GM21390 (cell line): Measurements from ENCODE around the gene CDK2AP2.
"Not testable (repeated sequence)": the region's sequence is repeated elsewhere in the genome, so short reads cannot be mapped to it uniquely, and the experiment has no call there.

Experiments used
- ATAC-seq: cut with Tn5 transposase; IDR thresholded peaks from one replicate; pipeline ENCODE4 v1.9.1; 2021; ENCODE audit not compliant: unreplicated experiment

Gene CDK2AP2, protein sequence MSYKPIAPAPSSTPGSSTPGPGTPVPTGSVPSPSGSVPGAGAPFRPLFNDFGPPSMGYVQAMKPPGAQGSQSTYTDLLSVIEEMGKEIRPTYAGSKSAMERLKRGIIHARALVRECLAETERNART

DNA sequence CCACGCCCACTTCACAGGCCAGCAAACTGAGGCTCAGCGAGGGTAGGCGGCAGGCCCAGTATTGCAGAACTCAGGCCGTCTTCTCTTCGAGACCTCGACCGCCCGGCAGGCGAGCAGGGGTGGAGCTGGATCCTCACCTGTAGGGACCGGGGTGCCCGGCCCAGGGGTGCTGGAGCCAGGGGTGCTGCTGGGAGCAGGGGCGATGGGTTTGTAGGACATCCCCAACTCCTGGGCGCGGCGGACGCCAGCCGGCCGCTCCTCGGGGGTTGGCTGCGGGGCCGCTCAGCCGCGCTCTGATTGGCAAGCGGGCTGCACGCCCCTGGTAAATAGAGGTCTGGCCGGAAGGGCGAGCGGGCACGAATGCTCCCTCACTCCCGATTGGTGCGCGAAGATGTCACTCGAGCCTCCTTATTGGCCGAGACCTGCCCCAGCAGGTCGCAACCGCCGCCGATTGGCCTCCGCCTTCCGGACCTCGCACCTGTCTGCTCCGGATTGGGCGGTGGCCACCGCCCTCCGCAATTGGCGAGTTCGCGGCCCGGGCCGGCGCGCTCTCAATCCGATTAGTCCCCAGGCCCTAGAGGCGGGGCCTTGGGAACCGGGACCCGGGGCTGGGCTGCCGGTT lies at the start of gene CDK2AP2:
Gene CDK2AP2, minus strand, starts transcription at position 299 of the 622 bp plus-strand sequence. Its CDS starts 80 bp downstream, at position 219.
- peak; percentile 66 for ATAC-seq

DNA sequence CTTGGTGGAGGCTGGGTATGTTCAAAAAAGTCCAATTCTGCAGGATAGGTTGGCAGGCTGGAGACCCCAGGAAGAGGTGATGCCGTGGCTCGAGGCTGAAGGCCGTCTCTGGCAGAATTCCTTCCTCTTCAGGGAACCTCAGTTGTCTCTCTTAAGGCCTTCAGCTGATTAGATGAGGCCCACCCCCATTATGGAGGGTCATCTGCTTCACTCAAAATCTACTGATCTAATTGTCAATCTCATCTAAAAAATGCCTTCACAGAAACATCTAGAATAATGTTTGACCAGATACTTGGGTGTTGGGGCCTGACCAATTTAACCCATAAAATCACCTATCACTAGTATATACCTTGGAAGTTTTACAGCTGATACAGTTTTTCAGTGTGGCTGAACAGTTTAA lies 48.3 kb upstream of the CDK2AP2 start:
- ATAC-seq = no peak

DNA sequence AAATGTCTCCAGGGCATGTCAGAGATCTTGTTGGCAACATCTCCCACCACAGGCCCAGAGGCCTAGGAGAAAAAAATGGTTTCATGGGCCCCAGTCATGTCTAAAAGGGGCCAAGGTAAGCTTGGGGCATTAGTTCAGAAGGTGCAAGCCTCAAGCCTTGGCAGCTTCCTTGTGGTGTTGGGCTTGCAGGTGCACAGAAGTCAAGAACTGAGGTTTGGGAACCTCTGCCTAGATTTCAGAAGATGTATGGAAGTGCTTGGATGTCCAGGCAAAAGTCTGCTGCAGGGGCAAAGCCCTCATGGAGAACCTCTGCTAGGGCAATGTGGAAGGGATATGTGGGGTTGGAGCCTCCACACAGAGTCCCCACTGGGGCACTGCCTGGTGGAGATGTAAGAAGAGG lies 43.7 kb upstream of the CDK2AP2 start:
- ATAC-seq = not testable (repeated sequence)

DNA sequence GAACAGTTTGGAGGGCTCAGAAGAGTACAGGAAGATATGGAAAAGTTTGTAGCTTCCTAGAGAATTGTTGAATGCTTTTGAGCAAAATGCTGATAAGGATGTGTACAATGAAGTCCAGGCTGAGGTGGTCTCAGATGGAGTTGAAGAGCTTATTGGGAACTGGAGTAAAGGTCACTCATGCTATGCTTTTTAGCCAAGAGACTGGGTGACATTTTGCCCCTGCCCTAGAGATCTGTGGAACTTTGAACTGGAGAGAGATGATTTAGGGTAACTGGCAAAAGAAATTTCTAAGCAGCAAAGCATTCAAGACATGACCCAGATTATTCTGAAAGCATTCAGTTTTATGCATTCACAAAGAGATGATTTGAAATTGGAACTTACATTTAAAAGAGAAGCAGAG lies 43.2 kb upstream of the CDK2AP2 start:
- ATAC-seq = no peak

DNA sequence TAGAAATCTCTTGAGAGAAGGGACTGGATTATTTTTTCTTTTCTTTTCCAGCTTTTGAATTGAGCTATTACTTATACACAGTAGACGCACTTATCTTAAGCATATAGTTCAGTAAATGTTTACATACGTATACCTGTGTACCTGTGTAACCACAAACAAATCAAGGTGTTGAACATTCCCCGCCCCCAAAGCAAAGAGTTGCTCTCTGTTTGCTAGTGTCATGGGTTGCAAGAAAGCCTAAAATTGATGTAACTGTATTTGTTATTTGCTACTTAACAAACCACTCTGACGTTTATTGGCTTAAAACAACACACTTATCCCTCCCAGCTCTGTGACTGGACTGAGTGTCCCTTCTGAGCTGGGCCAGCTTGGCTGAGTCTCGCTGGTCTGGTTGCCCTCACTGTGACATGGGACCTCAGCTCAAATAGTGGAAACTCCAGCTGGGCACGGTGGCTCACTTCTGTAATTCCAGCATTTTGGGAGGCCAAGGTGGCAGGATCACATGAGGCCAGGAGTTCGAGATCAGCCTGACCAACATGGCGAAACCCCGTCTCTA lies 40.7 kb upstream of the CDK2AP2 start:
- ATAC-seq = no peak

DNA sequence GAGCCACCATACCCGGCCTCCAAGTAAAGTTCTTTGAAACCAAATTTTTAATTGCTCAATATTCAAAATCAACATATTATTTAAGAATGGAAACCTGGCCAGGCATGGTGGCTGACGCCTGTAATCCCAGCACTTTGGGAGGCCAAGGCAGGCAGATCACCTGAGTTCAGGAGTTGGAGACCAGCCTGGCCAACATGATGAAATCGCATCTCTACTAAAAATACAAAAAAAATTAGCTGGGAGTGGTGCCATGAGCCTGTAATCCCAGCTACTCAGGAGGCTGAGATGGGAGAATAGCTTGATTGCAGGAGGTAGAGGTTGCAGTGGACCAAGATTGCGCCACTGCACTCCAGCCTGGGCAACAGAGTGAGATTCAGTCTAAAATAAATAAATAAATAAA lies 40.1 kb upstream of the CDK2AP2 start:
- ATAC-seq = not testable (repeated sequence)

DNA sequence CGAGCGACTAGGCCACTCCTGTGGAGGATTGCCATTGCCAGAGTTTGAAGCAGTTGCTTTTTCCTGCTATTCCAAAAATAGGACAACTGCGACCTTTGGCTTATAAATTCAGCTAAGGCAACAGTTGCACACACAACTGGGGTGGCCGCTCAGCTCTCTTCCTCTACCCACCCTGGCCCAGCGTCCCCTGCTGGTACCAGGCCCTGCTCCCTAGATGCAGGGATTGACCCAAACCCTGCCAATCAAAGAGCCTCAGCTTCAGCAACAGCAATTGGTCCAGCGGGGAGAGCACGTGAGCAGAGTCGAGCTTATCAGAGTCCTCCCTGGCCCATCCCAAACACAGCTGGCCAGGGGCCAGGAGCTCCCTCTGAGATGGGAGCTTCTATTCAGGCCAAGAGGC lies 37.3 kb upstream of the CDK2AP2 start:
- no peak for ATAC-seq

DNA sequence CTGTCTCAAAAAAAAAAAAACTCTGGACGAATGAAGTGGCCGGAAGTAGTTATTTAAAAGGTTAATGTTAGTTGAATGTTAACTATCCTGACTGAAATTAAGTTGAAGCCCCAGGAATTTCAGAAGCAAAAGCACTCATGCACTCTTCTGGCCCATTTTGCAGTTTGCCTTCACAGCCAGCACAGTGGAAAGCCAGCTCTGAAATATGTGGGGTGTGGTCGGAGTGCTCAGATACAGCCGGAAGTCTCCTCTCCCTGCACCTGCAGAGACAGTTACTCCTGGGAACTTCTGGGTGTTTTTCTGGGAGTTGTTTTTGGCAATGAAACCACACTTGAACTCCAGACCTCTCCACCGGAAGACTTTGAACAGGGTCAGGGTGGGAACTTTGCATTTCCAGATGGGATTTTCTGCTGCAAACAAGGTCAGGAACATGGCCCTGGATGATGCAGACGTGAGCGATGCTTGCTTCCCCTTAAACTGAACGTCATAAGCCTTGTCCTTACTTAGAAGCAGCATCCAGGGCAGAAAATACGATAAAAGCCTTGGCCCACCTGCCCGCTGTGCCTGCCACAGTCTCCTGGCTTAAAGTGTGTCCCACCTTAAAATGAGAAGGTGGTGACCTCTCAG lies 36.8 kb upstream of the CDK2AP2 start:
- no peak for ATAC-seq

DNA sequence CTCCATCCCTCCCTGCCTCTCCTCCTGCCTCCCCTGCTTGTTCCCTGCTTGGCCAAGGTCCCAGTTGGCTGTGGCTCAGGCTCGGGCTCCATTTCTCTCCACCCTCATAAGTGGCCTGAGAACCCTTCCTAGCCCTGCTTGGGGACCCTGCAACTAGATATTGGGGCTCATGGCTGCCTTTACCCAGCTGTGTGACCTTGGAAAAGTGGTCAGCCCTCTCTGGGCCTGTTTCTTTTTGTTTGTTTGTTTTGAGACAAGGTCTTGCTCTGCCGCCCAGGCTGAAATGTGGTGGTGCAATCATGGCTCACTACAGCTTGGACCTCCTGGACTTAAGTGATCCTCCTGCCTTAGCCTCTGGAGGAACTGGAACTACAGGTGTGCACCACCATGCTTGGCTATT lies 35.6 kb upstream of the CDK2AP2 start:
- no peak for ATAC-seq

DNA sequence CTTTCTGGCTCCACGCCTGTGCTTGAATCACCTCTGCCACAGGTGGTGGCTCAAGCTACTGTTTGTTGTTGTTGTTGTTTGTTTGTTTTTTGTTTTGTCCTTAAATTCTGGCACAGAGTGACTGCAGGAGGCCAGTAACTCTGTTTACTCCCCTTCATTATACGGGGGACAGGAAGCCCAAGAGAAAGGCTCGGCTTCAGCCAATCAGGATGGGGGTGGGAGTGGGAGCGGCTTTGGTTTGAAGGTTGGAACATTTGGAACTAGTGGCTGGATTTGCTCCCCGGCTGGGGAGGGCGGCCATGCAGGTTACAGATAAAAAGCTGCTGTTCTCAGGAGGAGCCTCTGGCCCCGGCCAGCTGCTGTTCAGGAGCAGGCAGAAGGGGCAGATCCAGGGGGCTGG lies 35.0 kb upstream of the CDK2AP2 start:
- no peak for ATAC-seq

DNA sequence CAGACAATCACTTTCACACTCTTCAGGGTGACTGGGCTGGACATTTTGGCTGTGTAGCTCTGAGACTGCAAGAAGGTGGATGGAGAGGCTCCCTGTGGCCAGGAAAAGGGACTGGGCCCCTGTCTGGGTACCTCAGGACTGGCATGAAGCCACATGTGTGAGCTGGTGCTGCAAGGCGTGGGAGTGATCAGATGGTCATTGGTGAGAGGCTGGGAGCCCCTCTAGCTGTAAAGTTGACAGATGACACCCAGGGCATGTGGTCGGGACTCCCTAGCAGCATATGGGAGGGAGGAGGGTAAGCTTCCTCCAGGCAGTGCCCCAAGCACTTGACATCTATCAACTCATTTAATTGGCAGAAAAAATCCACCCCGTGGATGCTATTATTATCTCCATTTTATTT lies 34.2 kb upstream of the CDK2AP2 start:
- no peak for ATAC-seq

DNA sequence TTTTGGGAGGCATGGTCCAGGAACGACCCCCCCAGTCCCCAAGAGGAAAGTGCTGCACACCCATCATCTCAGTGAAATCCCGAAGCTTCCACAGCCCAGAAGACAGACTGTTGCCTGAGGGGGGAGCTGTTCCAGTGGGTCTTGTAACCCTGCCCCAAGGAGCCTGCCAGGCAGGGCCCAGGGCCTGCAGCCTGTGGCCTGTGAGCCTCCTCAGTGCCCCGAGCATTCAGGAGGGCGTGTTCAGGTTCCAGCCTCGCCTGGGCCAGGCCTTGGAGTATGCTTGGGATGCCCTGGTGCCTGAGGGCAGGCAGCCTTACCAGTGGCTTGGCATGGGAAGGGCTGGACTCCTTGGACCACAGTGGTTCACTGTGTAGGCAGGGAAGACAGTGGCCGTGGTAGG lies 33.2 kb upstream of the CDK2AP2 start:
- ATAC-seq = no peak

DNA sequence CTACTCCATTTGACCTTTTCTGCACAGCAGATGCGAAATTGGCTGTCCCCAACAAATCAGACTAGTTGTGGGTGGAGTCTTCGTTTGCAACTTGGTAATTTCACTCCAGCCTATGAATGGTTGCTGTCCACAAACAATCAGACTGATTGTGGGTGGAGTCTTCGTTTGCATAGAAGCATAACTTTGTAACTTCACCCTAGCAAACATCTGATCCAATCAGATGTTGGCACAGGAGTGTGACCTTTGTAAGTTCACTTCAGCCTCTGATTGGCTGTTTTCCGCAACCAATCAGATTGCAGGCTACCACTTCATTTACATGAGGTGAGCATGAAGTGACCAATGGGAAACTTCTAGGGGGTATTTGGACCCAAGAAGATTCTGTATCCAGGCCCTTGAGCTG lies 31.6 kb upstream of the CDK2AP2 start:
- no peak for ATAC-seq

DNA sequence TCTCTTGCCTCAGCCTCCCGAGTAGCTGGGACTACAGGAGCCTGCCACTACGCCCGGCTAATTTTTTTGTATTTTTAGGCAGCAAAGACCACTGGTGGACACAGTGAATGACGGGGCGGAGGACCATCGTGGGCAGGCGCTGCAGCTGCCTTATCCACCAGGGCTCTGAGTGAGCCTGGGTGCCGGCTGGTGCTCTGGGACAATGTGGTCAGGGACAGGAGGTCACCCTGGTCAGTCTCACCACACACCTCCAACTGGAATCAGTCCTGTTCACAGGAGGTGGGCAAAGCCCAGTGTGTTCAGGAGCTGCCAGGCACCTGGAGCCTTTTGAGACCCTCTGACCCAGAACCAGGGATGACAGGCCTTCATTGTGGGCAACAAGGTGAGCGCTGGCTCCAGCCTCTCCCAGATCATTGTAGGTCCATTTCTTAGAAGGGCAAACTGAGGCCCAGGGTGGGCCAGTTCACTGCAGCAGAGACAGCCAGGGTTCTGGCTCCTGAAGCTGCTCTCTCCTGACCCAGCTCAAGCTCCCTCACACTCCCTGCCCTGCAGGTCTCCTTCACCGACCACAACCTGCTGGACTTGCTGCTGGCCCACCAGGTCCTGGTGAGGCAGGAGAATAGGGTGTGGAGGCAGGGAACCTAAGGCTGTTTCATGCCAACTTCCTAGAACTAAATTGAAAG lies 31.0 kb upstream of the CDK2AP2 start:
- no peak for ATAC-seq

DNA sequence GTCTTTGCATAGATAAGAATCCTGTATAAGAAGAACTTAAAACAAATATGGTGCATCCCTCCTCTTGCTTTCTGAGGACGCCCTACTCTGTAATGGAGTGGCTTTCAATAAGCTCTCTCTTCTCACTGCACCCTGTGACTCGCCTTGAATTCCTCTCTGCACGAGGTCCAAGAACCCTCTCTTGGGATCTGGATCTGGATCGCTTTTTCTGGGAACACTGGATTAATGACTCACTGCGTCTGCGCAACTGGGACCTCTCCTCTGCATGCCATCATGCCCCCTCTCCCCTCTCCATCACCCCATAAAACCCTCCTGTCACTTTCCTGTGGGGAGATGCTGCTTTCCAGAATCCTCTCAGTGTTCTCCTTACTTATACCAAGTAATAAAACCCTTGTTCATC lies 30.3 kb upstream of the CDK2AP2 start:
- ATAC-seq = no peak

DNA sequence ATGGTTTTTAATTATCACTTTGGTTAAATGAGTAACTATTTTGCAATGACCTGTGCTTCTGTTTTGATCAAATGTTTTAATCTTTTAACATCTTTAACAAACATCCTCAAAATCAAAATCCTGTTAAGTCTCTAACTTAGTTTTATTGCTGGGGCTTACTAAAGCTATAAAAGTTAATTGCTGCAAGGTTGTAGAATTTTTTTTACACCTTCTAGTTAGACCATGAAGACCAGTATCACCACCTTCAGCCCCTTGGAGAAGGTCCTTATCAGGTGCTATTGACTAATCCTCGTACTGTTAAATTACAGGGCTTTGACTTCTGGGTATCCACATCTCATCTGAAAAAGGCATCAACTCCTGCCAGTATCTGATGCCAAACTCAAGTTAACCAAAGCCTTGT lies 27.6 kb upstream of the CDK2AP2 start:
- ATAC-seq = no peak

DNA sequence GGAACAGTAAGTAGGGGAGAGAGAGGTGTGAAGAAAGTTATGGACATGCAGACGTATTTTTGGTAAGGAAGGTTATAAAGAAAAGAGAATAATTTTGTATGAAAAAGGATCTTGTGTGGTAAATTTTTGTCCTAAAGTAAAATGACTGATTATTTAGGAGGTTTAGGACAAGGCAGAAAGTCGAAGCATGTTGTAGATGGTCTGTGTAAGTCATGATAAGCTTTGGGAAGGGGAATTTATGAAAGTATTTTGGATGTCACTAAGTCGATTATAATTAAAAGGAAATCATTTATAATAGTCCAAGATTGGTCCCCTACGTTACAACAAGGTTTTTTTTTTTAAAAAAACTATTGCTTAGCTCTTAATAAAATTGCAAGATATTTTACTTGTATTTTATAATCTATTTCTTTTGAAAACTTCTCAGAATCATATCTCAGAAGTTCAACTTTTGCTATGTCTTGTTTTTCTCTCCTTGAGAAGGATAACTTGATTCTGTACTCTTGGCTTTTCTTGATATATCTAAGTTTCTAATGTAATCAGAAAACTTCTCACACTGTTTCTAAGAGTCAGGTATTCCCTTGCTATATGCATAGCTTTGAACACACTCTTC lies 26.2 kb upstream of the CDK2AP2 start:
- no peak for ATAC-seq

DNA sequence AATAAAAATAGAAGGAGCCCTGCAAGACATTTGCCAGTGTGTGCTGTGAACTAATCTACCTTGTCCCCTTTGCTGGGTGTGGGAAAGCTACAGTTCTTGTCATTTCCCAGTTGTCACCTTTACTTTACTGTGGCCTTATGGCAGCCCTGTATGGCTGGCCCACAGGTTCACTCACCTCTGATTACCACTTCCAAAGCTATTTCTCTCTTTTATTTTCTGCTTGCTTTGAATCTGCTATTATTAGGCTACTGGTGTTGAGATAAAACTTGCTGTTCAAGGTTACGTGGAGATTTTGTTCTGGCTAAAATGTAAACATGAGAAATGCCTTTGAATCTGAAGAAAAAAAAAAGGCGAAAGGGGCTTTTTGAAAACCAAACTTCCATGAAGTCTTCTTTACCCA lies 24.9 kb upstream of the CDK2AP2 start:
- no peak for ATAC-seq

DNA sequence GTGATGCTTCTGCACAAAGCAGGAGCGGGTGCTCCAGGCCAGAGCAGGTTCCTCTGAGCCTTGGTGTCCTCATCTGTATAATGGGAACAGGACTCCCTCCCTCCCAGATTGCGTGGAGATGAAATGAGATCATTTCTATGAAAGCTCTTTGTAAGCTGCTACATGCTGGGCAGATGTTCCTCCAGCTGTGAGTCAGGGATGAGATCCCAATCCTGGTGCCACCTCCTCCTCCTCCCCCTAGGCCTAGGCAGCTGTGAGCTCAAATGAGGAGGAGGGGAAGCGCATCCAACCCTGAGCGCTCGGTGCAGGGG lies 22.3 kb upstream of the CDK2AP2 start:
- ATAC-seq = no peak

DNA sequence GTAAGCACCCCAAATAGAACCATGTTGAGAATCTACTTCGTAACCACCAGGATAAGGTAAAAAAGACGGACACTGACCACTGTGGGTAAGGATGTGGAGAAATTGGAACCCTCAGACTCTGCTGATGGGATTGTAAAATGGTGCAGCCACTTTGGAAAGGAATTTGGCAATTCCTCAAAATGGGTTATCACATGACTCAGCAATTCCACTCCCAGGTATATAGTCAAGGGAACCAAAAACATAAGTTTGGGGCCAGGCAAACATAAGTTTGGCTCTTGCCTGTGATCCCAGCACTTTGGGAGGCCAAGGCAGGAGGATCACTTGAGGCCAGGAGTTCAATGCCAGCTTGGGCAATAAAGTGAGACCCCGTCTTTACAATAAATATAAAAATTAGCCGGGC lies 20.4 kb upstream of the CDK2AP2 start:
- ATAC-seq = no peak

DNA sequence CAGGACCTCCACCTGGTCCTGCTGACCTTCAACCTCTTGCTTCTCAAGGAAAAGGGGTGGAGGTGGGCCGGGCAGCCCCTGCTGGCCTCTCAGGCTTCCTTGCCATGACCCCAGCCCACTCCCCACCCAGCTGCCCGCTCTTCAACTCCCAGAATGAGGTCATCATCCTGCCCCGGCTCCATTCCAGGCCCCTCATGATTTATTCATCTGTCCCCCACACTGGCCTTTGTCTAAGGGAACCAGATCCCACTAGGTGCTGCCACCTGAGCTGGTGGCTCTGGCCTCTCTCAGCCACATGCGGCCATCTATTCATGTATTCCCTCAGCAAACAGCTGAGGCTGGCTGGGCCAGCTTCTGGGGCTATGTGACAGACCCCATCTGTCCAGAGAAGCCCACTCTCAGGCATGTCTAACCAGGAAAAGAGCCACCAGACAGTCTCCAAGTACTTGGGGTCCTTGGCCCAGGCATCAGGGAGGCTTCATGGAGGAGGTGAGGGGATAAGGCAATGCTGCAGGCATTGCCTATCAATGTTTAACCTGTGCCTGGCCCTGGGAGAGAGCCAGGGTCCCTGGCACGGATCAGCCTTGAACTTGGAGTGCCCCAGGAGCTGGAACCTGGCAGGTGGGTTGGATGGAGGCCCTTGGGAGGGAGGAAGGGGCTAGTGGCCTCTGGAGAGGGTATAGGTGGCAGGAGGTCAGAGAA lies 17.5 kb upstream of the CDK2AP2 start:
- ATAC-seq = no peak
